Kasumi-1 (cell line): ENCODE results near the gene CARD11.

Experiments used
- DNase-seq, 2 experiments: peaks; one replicate each; lab custom pipeline; 2025; lab: John Stamatoyannopoulos, UW

CARD11 gene

GRCh38 chr7:2905500-2905899 is 138.2 kb downstream of the CARD11 start:
- no peak for DNase-seq

- no peak for DNase-seq
Observed at GRCh38 chr7:2905027-2905426, 138.6 kb downstream of the CARD11 start.

GRCh38 chr7:2904202-2904601 is 139.5 kb downstream of the CARD11 start:
- no peak for DNase-seq

- DNase-seq: no peak
Observed at GRCh38 chr7:2903682-2904162, 139.9 kb downstream of the CARD11 start.

GRCh38 chr7:2897023-2897422 is 146.6 kb downstream of the CARD11 start:
- DNase-seq: no peak

- DNase-seq: no peak
Observed at GRCh38 chr7:2896131-2896530, 147.5 kb downstream of the CARD11 start.

GRCh38 chr7:2894118-2894940 is 149.3 kb downstream of the CARD11 start:
- DNase-seq: peak in 1 of 2 experiments; percentile 9

GRCh38 chr7:2893411-2893861 is 150.2 kb downstream of the CARD11 start:
- no peak for DNase-seq

GRCh38 chr7:2892549-2892948 is 151.1 kb downstream of the CARD11 start:
- no peak for DNase-seq

GRCh38 chr7:2887816-2888215 is 155.9 kb downstream of the CARD11 start:
- DNase-seq: no peak

- peak; percentile 27 to 42 for DNase-seq
Observed at GRCh38 chr7:2886900-2887299, 156.8 kb downstream of the CARD11 start.

- no peak for DNase-seq
Observed at GRCh38 chr7:2886391-2886790, 157.3 kb downstream of the CARD11 start.

- DNase-seq: no peak
Observed at GRCh38 chr7:2884161-2884560, 159.5 kb downstream of the CARD11 start.

- no peak for DNase-seq
Observed at GRCh38 chr7:2883101-2883500, 160.6 kb downstream of the CARD11 start.

- no peak for DNase-seq
Observed at GRCh38 chr7:2882111-2882510, 161.6 kb downstream of the CARD11 start.

GRCh38 chr7:2880874-2881533 is 162.7 kb downstream of the CARD11 start:
- DNase-seq: no peak

- DNase-seq: no peak
Observed at GRCh38 chr7:2880051-2880450, 163.6 kb downstream of the CARD11 start.

GRCh38 chr7:2879354-2879753 is 164.3 kb downstream of the CARD11 start:
- no peak for DNase-seq

- no peak for DNase-seq
Observed at GRCh38 chr7:2878306-2878705, 165.4 kb downstream of the CARD11 start.

GRCh38 chr7:2876031-2876731 is 167.5 kb downstream of the CARD11 start:
- no peak for DNase-seq

GRCh38 chr7:2873686-2874551 is 169.7 kb downstream of the CARD11 start:
- DNase-seq: no peak

- no peak for DNase-seq
Observed at GRCh38 chr7:2873146-2873545, 170.5 kb downstream of the CARD11 start.
